Lower lobe of right lung (tissue), 2 donors: ENCODE results near the gene WDR37. TPM values are rescaled to one million over a fixed set of nuclear protein-coding genes. Genes with fewer than 3 reads are reported as not detected.

Experiments used
- ATAC-seq, 2 donors: fragments of 200-7000 bp; cut with Tn5 transposase; one replicate each; pipeline ENCODE4 v1.9.1; 2020 to 2022; ENCODE audit warnings: mild to moderate bottlenecking in 2 of 2, moderate library complexity in 2 of 2
- DNase-seq: peaks from one replicate; pipeline ENCODE4 v3.0.0-alpha.2; 2020
- H3K27ac ChIP-seq: fragments of 200-600 bp; one replicate; pipeline ENCODE4 v1.8.0; 2022
- H3K27me3 ChIP-seq: fragments of 200-600 bp; one replicate; pipeline ENCODE4 v1.8.0; 2022; ENCODE audit warnings: low read depth
- H3K36me3 ChIP-seq: fragments of 200-600 bp; one replicate; pipeline ENCODE4 v1.8.0; 2022; ENCODE audit warnings: mild to moderate bottlenecking
- H3K4me1 ChIP-seq: fragments of 200-600 bp; one replicate; pipeline ENCODE4 v1.8.0; 2022
- H3K4me3 ChIP-seq: fragments of 200-600 bp; one replicate; pipeline ENCODE4 v1.8.0; 2022; ENCODE audit warnings: mild to moderate bottlenecking
- H3K9me3 ChIP-seq: fragments of 200-600 bp; one replicate; pipeline ENCODE4 v1.8.0; 2022
- CTCF ChIP-seq: fragments of 200-600 bp; IDR thresholded peaks from one replicate; pipeline ENCODE4 v1.8.0; 2022; ENCODE audit warnings: antibody characterized with exemption, mild to moderate bottlenecking
- intact Hi-C: fragments of 100-400 bp; cut with DNase I; formaldehyde crosslinking; loops from one replicate; pipeline ENCODE4 v1.11.0; 2022
- total RNA-seq: library from RNA; stranded (reverse); fragmentation: NEBNext Ultra II Directional; extraction: Animal tissue kit (Norgen Biotek cat#: 25700); gene quantifications from one replicate; pipeline ENCODE4 v1.2.1, GENCODE V29; 2021
- donor health status: DM: no; HTN: yes; CAD: no; lungs with severe emphysema.

Gene WDR37
- total RNA-seq, 1 donor from 2014 or later: 22.0 TPM

GRCh38 chr10:1147810-1148209 is 91.6 kb downstream of the WDR37 start:
- DNase-seq (no peak), ATAC-seq (no peak)
- H3K27me3 ChIP-seq: peaks cover 7% of the 10 kb centered on the region
- H3K4me1 ChIP-seq: no peaks in the 10 kb centered on the region
- no peak overlapping the region for H3K4me3 ChIP-seq
- H3K36me3 ChIP-seq: no peaks in the 10 kb centered on the region
- intact Hi-C loops: no loop called here
- H3K9me3 ChIP-seq: peaks cover 8% of the 10 kb centered on the region
- no peak overlapping the region for H3K27ac ChIP-seq
- no peak for TF ChIP-seq CTCF

GRCh38 chr10:1148855-1149605 is 92.8 kb downstream of the WDR37 start:
- Histone ChIP-seq H3K4me1 (no peaks in the 10 kb centered on the region), H3K27ac (no peak overlapping the region), H3K36me3 (no peaks in the 10 kb centered on the region), H3K27me3 (peaks cover 7% of the 10 kb centered on the region), H3K4me3 (no peak overlapping the region), H3K9me3 (peaks cover 8% of the 10 kb centered on the region)
- ATAC-seq (no peak), DNase-seq (no peak)
- TF ChIP-seq CTCF: no peak
- intact Hi-C loops: no loop called here

GRCh38 chr10:1149793-1150637 is 93.8 kb downstream of the WDR37 start:
- Histone ChIP-seq H3K36me3 (no peaks in the 10 kb centered on the region), H3K27ac (no peak overlapping the region), H3K27me3 (peaks cover 7% of the 10 kb centered on the region), H3K9me3 (peaks cover 8% of the 10 kb centered on the region), H3K4me3 (no peak overlapping the region), H3K4me1 (no peaks in the 10 kb centered on the region)
- DNase-seq: no peak
- intact Hi-C loops: no loop called here
- TF ChIP-seq CTCF: no peak
- ATAC-seq: peak; percentile 31 to 42

- no peaks in the 10 kb centered on the region for H3K4me1 ChIP-seq
- DNase-seq: no peak
- peaks cover 7% of the 10 kb centered on the region for H3K27me3 ChIP-seq
- intact Hi-C loops: no loop called here
- ATAC-seq: no peak
- no peak overlapping the region for H3K4me3 ChIP-seq
- no peak overlapping the region for H3K27ac ChIP-seq
- peaks cover 8% of the 10 kb centered on the region for H3K9me3 ChIP-seq
- no peaks in the 10 kb centered on the region for H3K36me3 ChIP-seq
- no peak for TF ChIP-seq CTCF
Observed at GRCh38 chr10:1150638-1150955, 94.4 kb downstream of the WDR37 start.

GRCh38 chr10:1151076-1152033 is 95.2 kb downstream of the WDR37 start:
- Histone ChIP-seq H3K36me3 (no peaks in the 10 kb centered on the region), H3K4me3 (no peak overlapping the region), H3K27ac (no peak overlapping the region), H3K9me3 (peaks cover 1% of the 10 kb centered on the region), H3K27me3 (peaks cover 7% of the 10 kb centered on the region), H3K4me1 (no peaks in the 10 kb centered on the region)
- ATAC-seq (no peak), DNase-seq (no peak)
- no peak for TF ChIP-seq CTCF
- intact Hi-C loops: no loop called here
